Measurements from ENCODE around the gene TNFRSF9.
"Not testable (repeated sequence)": the region's sequence is repeated elsewhere in the genome, so short reads cannot be mapped to it uniquely, and the experiment has no call there.

The TNFRSF9 gene

DNA sequence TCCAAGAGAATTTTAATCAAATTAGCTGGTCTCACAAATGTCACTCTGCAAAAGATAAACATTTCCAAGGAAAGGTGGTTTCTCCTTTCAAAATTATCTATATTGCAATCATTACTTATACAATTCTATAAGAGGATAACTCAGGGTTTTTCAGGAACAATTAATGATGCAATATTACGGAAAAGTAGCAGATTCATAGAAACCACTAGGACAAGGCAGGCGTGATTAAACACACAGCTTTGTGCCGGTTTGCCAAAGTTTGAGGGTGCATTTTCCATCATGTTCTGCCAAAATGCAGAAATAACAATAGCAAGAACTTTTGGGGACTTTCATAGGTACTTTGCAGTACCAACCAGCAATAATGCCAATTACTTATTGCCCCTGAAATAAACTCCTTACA lies 605 bp downstream of the TNFRSF9 start:
- no peak overlapping the region for H3K27ac ChIP-seq (ENCODE audit: low read depth, low read length)
- H2AFZ ChIP-seq (ENCODE audit: low read length, unreplicated experiment) = no peak overlapping the region
- H3K27me3 ChIP-seq (ENCODE audit: insufficient read depth, low read length) = no peaks in the 10 kb centered on the region
- H3K4me3 ChIP-seq (ENCODE audit: low read depth, low read length) = peak overlapping the region; percentile 19; the same call in 1 of the 2 replicates
- H3K4me1 ChIP-seq (ENCODE audit: control insufficient read depth, insufficient read depth, low read length, unreplicated experiment) = peaks cover 21% of the 10 kb centered on the region
- H3K79me2 ChIP-seq (ENCODE audit: control insufficient read depth, insufficient read depth, low read length, unreplicated experiment) = no peaks in the 10 kb centered on the region
- no peaks in the 10 kb centered on the region for H3K36me3 ChIP-seq (ENCODE audit: insufficient read depth, low read length)

DNA sequence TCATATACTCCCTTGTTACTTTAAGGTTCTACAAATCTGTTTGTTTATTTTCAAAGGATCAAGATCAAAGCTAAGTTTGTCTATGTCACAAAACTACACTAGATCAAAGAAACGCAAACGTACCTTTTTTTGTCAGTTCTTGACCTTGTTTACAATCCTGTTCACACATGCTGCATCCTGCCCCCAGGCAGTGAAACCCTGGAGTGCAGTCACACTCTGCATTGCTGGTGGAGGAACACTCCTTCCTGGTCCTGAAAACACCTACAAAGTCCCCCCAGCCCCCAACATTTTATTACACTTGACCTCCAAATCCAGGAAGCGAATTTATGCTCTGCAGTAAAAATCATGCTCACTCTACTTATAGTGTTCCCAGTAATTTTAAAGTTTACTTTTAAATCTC lies 2.6 kb downstream of the TNFRSF9 start:
- peaks cover 21% of the 10 kb centered on the region for H3K4me1 ChIP-seq (ENCODE audit: control insufficient read depth, insufficient read depth, low read length, unreplicated experiment)
- no peak overlapping the region for H2AFZ ChIP-seq (ENCODE audit: low read length, unreplicated experiment)
- H3K27ac ChIP-seq (ENCODE audit: low read depth, low read length) = no peak overlapping the region
- no peaks in the 10 kb centered on the region for H3K79me2 ChIP-seq (ENCODE audit: control insufficient read depth, insufficient read depth, low read length, unreplicated experiment)
- H3K27me3 ChIP-seq (ENCODE audit: insufficient read depth, low read length) = no peaks in the 10 kb centered on the region
- H3K4me3 ChIP-seq (ENCODE audit: low read depth, low read length) = no peak overlapping the region
- no peaks in the 10 kb centered on the region for H3K36me3 ChIP-seq (ENCODE audit: insufficient read depth, low read length)

DNA sequence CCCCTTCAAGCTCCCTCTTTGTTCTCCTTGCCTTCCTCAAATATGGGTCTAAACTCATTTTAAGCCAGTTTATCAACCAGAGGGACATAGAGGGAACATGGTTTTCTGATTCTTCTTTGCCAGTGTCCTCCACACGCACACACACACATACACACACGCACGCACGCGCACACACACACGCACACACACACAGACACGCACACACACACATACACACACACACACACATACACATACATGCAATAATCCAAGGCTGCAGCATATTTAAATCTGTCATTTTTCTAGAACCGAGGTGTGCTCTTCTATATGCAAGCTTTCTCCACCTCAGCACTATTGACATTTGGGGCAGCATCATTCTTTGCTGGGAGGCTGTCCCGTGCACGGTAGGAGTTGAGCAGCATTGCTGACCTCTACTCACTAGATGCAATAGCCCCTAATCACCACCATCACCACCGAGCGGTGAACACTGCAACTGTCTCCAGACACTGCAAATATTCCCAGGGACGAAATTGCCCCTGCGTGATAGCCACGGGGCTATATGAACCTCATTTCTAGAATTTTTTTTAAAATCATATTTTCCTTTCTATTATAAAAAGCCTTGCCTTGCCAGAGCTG lies 8.0 kb downstream of the TNFRSF9 start:
- H3K4me3 ChIP-seq (ENCODE audit: low read depth, low read length) = no peak overlapping the region
- H3K27ac ChIP-seq (ENCODE audit: low read depth, low read length) = no peak overlapping the region
- no peaks in the 10 kb centered on the region for H3K79me2 ChIP-seq (ENCODE audit: control insufficient read depth, insufficient read depth, low read length, unreplicated experiment)
- no peaks in the 10 kb centered on the region for H3K36me3 ChIP-seq (ENCODE audit: insufficient read depth, low read length)
- H3K4me1 ChIP-seq (ENCODE audit: control insufficient read depth, insufficient read depth, low read length, unreplicated experiment) = no peaks in the 10 kb centered on the region
- no peak overlapping the region for H2AFZ ChIP-seq (ENCODE audit: low read length, unreplicated experiment)
- H3K27me3 ChIP-seq (ENCODE audit: insufficient read depth, low read length) = no peaks in the 10 kb centered on the region

DNA sequence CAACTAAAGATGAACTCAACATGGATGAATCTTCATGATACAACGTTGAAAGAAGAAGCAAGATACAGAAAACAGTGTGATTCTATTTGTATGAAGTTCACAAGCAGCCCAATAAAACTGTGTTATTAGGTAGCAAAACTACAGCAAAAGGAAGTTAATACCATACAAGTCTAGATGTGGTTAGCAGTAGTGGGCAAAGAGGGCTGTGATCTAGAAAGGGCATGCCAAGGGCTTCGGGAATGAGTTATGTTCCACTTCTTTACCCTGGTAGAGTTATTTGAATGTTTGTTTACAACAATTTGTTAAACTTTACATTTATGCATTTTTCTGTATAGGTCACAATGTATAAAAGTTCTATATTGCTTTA lies 9.2 kb downstream of the TNFRSF9 start:
- no peaks in the 10 kb centered on the region for H3K79me2 ChIP-seq (ENCODE audit: control insufficient read depth, insufficient read depth, low read length, unreplicated experiment)
- H3K4me1 ChIP-seq (ENCODE audit: control insufficient read depth, insufficient read depth, low read length, unreplicated experiment) = no peaks in the 10 kb centered on the region
- no peak overlapping the region for H2AFZ ChIP-seq (ENCODE audit: low read length, unreplicated experiment)
- no peak overlapping the region for H3K27ac ChIP-seq (ENCODE audit: low read depth, low read length)
- H3K36me3 ChIP-seq (ENCODE audit: insufficient read depth, low read length) = no peaks in the 10 kb centered on the region
- no peaks in the 10 kb centered on the region for H3K27me3 ChIP-seq (ENCODE audit: insufficient read depth, low read length)
- no peak overlapping the region for H3K4me3 ChIP-seq (ENCODE audit: low read depth, low read length)

DNA sequence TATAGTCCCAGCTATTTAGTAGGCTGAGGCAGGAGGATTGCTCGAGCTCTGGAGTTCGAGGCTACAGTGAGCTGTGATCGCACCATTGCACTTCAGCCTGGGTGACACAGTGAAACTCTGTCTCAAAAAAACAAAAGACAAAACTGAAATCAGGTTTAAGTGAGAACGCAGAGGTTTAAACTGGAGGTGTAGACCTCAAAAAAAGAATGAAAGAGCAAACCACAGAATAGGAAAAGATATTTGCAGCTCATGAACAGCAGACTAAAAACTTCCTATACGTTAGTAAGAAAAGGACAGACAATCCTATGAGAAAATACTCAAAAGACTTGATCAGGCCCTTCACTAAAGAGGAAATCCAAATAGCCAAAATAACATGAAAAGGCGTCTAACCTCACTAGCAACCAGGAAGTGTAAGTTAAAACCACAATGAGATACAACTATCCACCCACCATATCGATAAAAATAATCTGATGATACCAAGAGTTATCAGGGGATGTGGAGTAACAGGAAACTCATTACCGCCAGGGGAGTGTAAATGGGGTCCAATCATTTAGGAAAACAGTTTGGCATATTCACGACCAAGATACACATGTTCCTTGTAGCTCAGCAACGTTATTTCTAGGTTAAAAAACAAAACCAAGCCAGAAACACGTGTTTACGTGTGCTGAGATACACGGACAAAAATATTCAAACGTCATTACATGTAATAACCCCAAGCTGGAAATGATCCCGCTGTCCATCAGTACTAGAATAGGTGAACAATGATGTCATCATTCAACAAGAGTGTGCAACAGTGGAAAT lies 9.8 kb downstream of the TNFRSF9 start:
- Histone ChIP-seq H3K27me3 (ENCODE audit: insufficient read depth, low read length) (no peaks in the 10 kb centered on the region), H3K27ac (ENCODE audit: low read depth, low read length) (no peak overlapping the region), H3K4me3 (ENCODE audit: low read depth, low read length) (no peak overlapping the region), H2AFZ (ENCODE audit: low read length, unreplicated experiment) (no peak overlapping the region), H3K79me2 (ENCODE audit: control insufficient read depth, insufficient read depth, low read length, unreplicated experiment) (no peaks in the 10 kb centered on the region), H3K36me3 (ENCODE audit: insufficient read depth, low read length) (no peaks in the 10 kb centered on the region), H3K4me1 (ENCODE audit: control insufficient read depth, insufficient read depth, low read length, unreplicated experiment) (no peaks in the 10 kb centered on the region)

DNA sequence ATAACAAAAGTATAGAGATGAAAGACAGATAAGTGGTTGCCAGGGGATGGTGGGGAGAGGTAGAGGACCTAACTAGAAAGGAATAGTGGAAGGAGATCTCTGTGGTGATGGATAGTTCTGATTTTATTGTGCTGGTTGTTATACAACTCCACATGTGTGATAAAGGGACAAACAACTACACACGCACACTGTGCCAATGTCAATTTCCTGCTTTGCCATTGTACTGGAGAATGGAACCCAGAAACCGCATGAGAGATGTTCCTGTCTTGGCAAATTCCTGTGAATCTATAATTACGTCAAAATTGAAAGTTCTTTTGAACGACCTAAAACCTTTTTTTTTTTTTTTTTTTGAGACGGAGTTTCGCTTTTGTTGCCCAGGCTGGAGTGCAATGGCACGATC lies 11.0 kb downstream of the TNFRSF9 start:
- H3K4me3 ChIP-seq (ENCODE audit: low read depth, low read length) = no peak overlapping the region

DNA sequence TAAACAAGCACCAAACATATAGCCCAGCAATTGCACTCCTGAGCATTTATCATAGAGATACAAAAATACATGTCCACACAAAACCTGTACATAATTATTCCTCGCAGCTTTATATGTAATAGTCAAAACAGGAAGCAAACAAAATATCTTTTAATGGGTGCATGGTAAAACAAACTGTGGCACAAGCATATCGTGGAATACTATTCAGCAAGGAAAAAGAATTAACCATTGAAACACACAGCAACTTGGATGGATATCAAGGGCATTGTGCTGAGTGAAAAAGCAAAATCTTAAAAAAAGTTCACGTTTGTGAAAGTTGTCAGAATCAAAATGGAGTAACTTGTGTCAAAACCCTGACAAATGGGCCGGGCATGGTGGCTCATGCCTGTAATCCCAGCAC lies 12.4 kb downstream of the TNFRSF9 start:
- no peak overlapping the region for H2AFZ ChIP-seq (ENCODE audit: low read length, unreplicated experiment)

More for the DNA sequence above, 11.0 kb downstream of the TNFRSF9 start:
- no peaks in the 10 kb centered on the region for H3K4me1 ChIP-seq (ENCODE audit: control insufficient read depth, insufficient read depth, low read length, unreplicated experiment)
- H3K79me2 ChIP-seq (ENCODE audit: control insufficient read depth, insufficient read depth, low read length, unreplicated experiment) = no peaks in the 10 kb centered on the region
- H3K27me3 ChIP-seq (ENCODE audit: insufficient read depth, low read length) = no peaks in the 10 kb centered on the region
- no peak overlapping the region for H3K27ac ChIP-seq (ENCODE audit: low read depth, low read length)
- H3K36me3 ChIP-seq (ENCODE audit: insufficient read depth, low read length) = no peaks in the 10 kb centered on the region
- H2AFZ ChIP-seq (ENCODE audit: low read length, unreplicated experiment) = no peak overlapping the region

DNA sequence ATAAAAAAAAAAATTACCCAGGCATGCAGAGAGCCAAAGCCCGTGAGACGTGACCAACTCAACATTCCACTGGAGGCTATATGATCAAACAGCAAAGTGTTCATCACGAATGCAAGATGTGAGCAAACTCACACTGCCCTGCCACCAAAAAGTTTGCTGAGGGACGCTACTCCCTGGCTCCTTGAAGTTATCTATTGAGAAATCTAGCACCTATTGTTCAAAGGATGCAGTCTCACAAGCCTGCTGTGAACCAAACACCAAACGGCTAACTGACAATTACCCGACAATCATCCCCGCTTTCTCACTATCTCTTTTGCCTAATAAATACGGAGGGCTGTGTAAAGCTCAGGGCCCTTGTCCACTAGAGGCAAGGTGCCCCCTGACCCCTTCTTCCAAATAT lies 13.6 kb downstream of the TNFRSF9 start:
- H3K27ac ChIP-seq (ENCODE audit: low read depth, low read length); H3K27me3 ChIP-seq (ENCODE audit: insufficient read depth, low read length); H3K79me2 ChIP-seq (ENCODE audit: control insufficient read depth, insufficient read depth, low read length, unreplicated experiment); H3K4me3 ChIP-seq (ENCODE audit: low read depth, low read length); H3K36me3 ChIP-seq (ENCODE audit: insufficient read depth, low read length); H2AFZ ChIP-seq (ENCODE audit: low read length, unreplicated experiment); H3K4me1 ChIP-seq (ENCODE audit: control insufficient read depth, insufficient read depth, low read length, unreplicated experiment): not testable (repeated sequence)

More for the DNA sequence above, 12.4 kb downstream of the TNFRSF9 start:
- no peak overlapping the region for H3K27ac ChIP-seq (ENCODE audit: low read depth, low read length)
- no peaks in the 10 kb centered on the region for H3K27me3 ChIP-seq (ENCODE audit: insufficient read depth, low read length)
- no peaks in the 10 kb centered on the region for H3K4me1 ChIP-seq (ENCODE audit: control insufficient read depth, insufficient read depth, low read length, unreplicated experiment)
- no peaks in the 10 kb centered on the region for H3K36me3 ChIP-seq (ENCODE audit: insufficient read depth, low read length)
- H3K79me2 ChIP-seq (ENCODE audit: control insufficient read depth, insufficient read depth, low read length, unreplicated experiment) = no peaks in the 10 kb centered on the region
- no peak overlapping the region for H3K4me3 ChIP-seq (ENCODE audit: low read depth, low read length)

DNA sequence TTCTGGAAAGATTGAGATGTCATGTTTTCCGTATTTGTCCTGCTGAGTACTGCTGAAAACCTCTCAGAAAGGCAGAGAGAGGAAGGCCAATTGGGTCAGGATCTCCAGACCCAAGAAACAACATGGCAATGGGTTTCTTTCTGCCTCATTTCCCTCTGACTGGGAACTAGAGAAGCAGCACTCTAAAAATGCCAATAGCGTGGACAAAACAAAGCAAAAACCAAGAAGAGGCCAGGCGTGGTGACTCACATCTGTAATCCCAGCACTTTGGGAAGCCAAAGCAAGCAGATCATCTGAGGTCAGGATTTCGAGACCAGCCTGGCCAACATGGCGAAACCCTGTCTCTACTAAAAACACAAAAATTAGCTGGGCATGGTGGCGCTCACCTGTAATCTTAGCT lies 18.3 kb downstream of the TNFRSF9 start:
- no peaks in the 10 kb centered on the region for H3K27me3 ChIP-seq (ENCODE audit: insufficient read depth, low read length)
- H3K79me2 ChIP-seq (ENCODE audit: control insufficient read depth, insufficient read depth, low read length, unreplicated experiment) = no peaks in the 10 kb centered on the region
- peaks cover 18% of the 10 kb centered on the region for H3K4me1 ChIP-seq (ENCODE audit: control insufficient read depth, insufficient read depth, low read length, unreplicated experiment)
- H3K27ac ChIP-seq (ENCODE audit: low read depth, low read length) = peak overlapping the region; percentile 84
- no peaks in the 10 kb centered on the region for H3K36me3 ChIP-seq (ENCODE audit: insufficient read depth, low read length)
- H3K4me3 ChIP-seq (ENCODE audit: low read depth, low read length) = no peak overlapping the region
- H2AFZ ChIP-seq (ENCODE audit: low read length, unreplicated experiment) = peak overlapping the region; percentile 99

DNA sequence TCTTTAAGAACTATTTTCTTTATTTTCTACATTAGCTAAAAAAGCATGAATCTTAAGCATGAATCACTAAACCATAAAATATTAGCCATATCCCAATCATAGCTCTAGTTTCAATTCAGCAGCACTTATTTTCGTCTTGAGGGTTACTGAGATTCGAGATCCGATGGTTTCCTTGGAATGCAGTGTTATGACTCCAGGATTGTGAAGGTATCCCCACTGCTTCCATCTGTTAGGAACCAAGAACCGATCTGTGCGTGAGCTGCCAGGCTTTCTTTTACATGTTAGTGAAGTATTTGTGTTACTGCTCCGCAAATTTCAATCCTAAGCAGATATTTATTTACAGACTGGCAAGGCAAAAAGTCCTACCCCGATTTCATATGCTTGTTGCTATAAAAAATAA lies 18.8 kb downstream of the TNFRSF9 start:
- H2AFZ ChIP-seq (ENCODE audit: low read length, unreplicated experiment) = peak overlapping the region; percentile 99
- H3K79me2 ChIP-seq (ENCODE audit: control insufficient read depth, insufficient read depth, low read length, unreplicated experiment) = no peaks in the 10 kb centered on the region
- no peaks in the 10 kb centered on the region for H3K27me3 ChIP-seq (ENCODE audit: insufficient read depth, low read length)
- peaks cover 18% of the 10 kb centered on the region for H3K4me1 ChIP-seq (ENCODE audit: control insufficient read depth, insufficient read depth, low read length, unreplicated experiment)
- H3K36me3 ChIP-seq (ENCODE audit: insufficient read depth, low read length) = no peaks in the 10 kb centered on the region
- peak overlapping the region; percentile 84 for H3K27ac ChIP-seq (ENCODE audit: low read depth, low read length)
- H3K4me3 ChIP-seq (ENCODE audit: low read depth, low read length) = no peak overlapping the region

DNA sequence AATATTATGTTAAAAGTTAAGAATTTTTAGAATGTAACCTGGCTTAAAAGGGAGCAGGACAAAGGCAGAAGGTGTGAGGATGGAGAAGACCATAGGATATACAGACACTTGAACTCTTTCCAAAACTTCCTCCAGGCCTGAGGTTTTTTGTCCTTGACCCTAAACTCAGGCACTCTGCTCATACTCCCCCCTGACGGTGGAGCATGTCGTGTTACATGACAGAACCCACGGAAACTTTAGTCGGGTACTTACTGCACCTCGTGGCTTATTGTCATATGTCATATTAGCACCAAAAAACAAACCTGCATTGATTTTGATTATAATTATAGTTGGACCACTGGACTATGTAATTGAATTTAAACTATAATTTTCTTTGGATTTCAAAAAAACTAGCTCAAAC lies 20.8 kb downstream of the TNFRSF9 start:
- no peaks in the 10 kb centered on the region for H3K79me2 ChIP-seq (ENCODE audit: control insufficient read depth, insufficient read depth, low read length, unreplicated experiment)
- no peak overlapping the region for H3K4me3 ChIP-seq (ENCODE audit: low read depth, low read length)
- H2AFZ ChIP-seq (ENCODE audit: low read length, unreplicated experiment) = no peak overlapping the region
- H3K4me1 ChIP-seq (ENCODE audit: control insufficient read depth, insufficient read depth, low read length, unreplicated experiment) = peaks cover 18% of the 10 kb centered on the region
- H3K27ac ChIP-seq (ENCODE audit: low read depth, low read length) = no peak overlapping the region
- no peaks in the 10 kb centered on the region for H3K27me3 ChIP-seq (ENCODE audit: insufficient read depth, low read length)
- no peaks in the 10 kb centered on the region for H3K36me3 ChIP-seq (ENCODE audit: insufficient read depth, low read length)
